Kidney epithelial cell (primary cell): ENCODE results near the gene KLHL40. TPM values are rescaled to one million over a fixed set of nuclear protein-coding genes. Genes with fewer than 3 reads are reported as not detected.

Source experiments
- DNase-seq: peaks from one replicate; pipeline ENCODE4 v3.0.0-alpha.2; 2010; ENCODE audit warnings: low read depth
- H3K27me3 ChIP-seq: 2 replicates; pipeline ENCODE4 v1.6.0; 2011; ENCODE audit warnings: low read length; ENCODE audit not compliant: control insufficient read depth, insufficient read depth
- H3K36me3 ChIP-seq: 2 replicates; pipeline ENCODE4 v1.5.1; 2011; ENCODE audit warnings: low read length; ENCODE audit not compliant: control insufficient read depth, insufficient read depth
- H3K4me3 ChIP-seq: 2 replicates; pipeline ENCODE4 v1.5.1; 2011; ENCODE audit warnings: low read depth, mild to moderate bottlenecking, control low read depth, low read length
- CTCF ChIP-seq: IDR thresholded peaks from 2 replicates; pipeline ENCODE4 v1.5.1; 2011; ENCODE audit warnings: mild to moderate bottlenecking, moderate library complexity, low read length, control low read depth, inconsistent platforms; ENCODE audit not compliant: insufficient read depth, poor library complexity, severe bottlenecking
- total RNA-seq: library from RNA; depleted of rRNA; stranded (reverse); fragments of >200 nt; gene quantifications from 2 replicates; pipeline ENCODE4 v1.2.3, GENCODE V29; 2015

The KLHL40 gene
- total RNA-seq, 1 donor from 2014 or later = not detected

DNA sequence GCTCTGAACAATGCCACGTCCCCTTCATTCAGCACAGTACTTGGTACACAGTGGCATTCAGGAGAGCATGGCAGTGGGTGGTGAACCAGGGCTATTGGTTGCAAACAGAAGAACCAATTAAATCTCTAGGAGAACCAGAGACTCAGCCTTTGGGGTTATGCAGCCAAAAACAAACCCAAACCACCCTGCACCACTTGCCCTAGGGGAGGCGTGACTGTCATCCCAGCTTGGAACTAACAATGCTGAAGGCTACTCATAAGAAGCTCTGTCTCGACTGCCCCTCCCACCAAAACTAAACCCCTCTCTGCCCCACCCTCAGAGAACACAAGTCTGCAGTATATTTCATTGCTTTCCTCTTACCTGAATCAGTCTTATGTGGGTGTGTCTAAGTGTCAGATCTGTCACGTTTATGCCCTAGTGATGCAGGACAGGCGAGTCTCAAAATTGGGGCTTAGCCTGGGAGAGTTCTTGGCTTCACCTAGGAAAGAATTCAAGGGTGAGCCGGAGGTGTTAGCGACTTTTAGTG, 15.2 kb upstream of the KLHL40 start:
- Histone ChIP-seq H3K27me3 (peaks cover 3% of the 10 kb centered on the region), H3K36me3 (no peaks in the 10 kb centered on the region), H3K4me3 (no peak overlapping the region)
- no peak for TF ChIP-seq CTCF
- no peak for DNase-seq

DNA sequence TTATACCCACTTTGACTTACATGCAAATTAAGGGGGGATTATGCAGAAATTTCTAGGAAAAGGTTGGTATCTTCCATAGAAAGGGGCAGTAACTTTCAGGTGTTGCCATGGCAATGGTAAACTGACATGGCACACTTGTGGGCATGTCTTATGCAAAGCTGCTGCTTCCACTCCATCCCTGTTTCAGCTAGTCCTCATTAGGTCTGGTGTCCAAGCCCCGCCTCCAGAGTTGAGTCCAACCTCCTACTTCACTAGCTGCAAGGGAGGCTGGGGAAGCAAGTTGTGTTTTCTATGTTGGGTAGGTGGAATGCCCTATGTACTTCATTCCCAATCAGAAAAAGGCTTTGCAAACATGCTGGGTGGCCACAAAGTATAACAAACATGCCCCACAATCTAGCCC, 14.7 kb upstream of the KLHL40 start:
- H3K27me3 ChIP-seq = peaks cover 3% of the 10 kb centered on the region
- TF ChIP-seq CTCF = no peak
- H3K36me3 ChIP-seq = no peaks in the 10 kb centered on the region
- DNase-seq = no peak
- H3K4me3 ChIP-seq = no peak overlapping the region

GRCh38 chr3:42672515-42672914, 12.8 kb upstream of the KLHL40 start:
- no peak for TF ChIP-seq CTCF
- no peak for DNase-seq
- Histone ChIP-seq H3K36me3 (no peaks in the 10 kb centered on the region), H3K27me3 (peaks cover 3% of the 10 kb centered on the region), H3K4me3 (no peak overlapping the region)

DNA sequence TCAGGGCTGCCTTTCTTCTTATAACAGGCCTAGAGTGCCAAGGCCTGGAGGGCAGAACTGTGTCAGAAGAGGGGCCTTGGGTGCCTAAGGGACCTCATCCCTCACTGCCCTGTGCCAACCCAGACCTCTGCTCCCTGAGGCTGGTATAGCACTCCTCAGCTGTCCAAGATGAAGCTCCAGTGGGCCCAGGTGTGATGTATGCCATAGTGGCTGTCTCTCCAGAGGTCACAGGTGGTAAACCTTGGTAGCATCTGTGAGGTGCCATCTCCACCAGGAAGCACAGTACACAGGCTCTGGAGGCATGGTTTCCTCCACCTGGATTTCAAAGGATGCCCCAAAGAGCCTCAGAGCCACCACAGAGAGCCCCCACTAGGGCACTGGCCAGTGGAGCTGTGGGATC, 12.3 kb upstream of the KLHL40 start:
- peaks cover 1% of the 10 kb centered on the region for H3K27me3 ChIP-seq
- H3K4me3 ChIP-seq = no peak overlapping the region
- TF ChIP-seq CTCF = no peak
- DNase-seq = no peak
- no peaks in the 10 kb centered on the region for H3K36me3 ChIP-seq

DNA sequence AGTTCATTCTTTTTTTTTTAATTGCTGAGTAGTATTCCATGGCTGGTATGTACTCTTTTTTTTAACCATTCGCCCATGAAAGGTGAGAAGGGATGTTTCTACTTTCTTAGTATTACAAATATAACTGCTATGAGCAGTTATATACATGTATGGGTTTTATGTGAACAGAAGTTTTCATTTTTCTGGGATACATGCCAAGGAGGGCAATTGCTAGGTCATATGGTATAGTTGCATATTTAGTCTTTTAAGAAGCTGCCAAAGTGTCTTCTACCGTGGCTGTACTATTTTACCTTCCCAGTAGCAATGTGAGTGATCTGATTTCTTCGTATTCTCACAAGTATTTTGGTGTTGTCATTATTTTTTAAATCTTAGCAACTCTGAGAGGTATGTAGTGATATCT, 11.2 kb upstream of the KLHL40 start:
- Histone ChIP-seq H3K4me3 (no peak overlapping the region), H3K27me3 (no peaks in the 10 kb centered on the region), H3K36me3 (no peaks in the 10 kb centered on the region)
- DNase-seq = no peak
- TF ChIP-seq CTCF = no peak

- H3K36me3 ChIP-seq = no peaks in the 10 kb centered on the region
- TF ChIP-seq CTCF = no peak
- no peaks in the 10 kb centered on the region for H3K27me3 ChIP-seq
- no peak for DNase-seq
- H3K4me3 ChIP-seq = no peak overlapping the region
Observed at GRCh38 chr3:42675909-42676308, 9.4 kb upstream of the KLHL40 start.
